HEK293T (cell line): ENCODE data around the gene ERVFRD-1.

ENCODE experiments used
- ARNT ChIP-seq: fragments of 450-650 bp; IDR thresholded peaks from 2 replicates; pipeline ENCODE4 v1.6.1; 2017; ENCODE audit warnings: mild to moderate bottlenecking
- FOXA1 ChIP-seq: fragments of 450-650 bp; IDR thresholded peaks from 2 replicates; pipeline ENCODE4 v1.6.1; 2016; ENCODE audit warnings: mild to moderate bottlenecking
- HDGF ChIP-seq: fragments of 450-650 bp; IDR thresholded peaks from 2 replicates; pipeline ENCODE4 v1.6.1; 2017; ENCODE audit warnings: antibody characterized with exemption, borderline replicate concordance
- L3MBTL2 ChIP-seq: fragments of 450-650 bp; conservative IDR thresholded peaks from 2 replicates; pipeline ENCODE4 v1.6.1; 2016; ENCODE audit warnings: mild to moderate bottlenecking
- NFRKB ChIP-seq: fragments of 450-650 bp; IDR thresholded peaks from 2 replicates; pipeline ENCODE4 v1.6.1; 2016; ENCODE audit warnings: mild to moderate bottlenecking, moderate library complexity
- PKNOX1 ChIP-seq: fragments of 450-650 bp; IDR thresholded peaks from 2 replicates; pipeline ENCODE4 v1.6.1; 2016
- SP1 ChIP-seq: fragments of 450-650 bp; IDR thresholded peaks from 2 replicates; pipeline ENCODE4 v1.6.1; 2017
- SUZ12 ChIP-seq: fragments of 450-650 bp; IDR thresholded peaks from 2 replicates; pipeline ENCODE4 v1.6.1; 2016; ENCODE audit warnings: mild to moderate bottlenecking
- TARDBP ChIP-seq: fragments of 450-650 bp; IDR thresholded peaks from 2 replicates; pipeline ENCODE4 v1.6.1; 2016

- no peak for TF ChIP-seq SP1
- TF ChIP-seq SUZ12: no peak
- no peak for TF ChIP-seq PKNOX1
- no peak for TF ChIP-seq L3MBTL2
- no peak for TF ChIP-seq ARNT
- TF ChIP-seq FOXA1: no peak
- TF ChIP-seq NFRKB: no peak
- TF ChIP-seq TARDBP: no peak
- TF ChIP-seq HDGF: no peak
Observed at GRCh38 chr6:11085758-11086435, 25.6 kb downstream of the ERVFRD-1 start.
